K562 (cell line): ENCODE results near the gene FNDC11. TPM values are rescaled to one million over a fixed set of nuclear protein-coding genes. Genes with fewer than 3 reads are reported as not detected.

Source experiments
- ATAC-seq: fragments of 200-7000 bp; cut with Tn5 transposase; 3 replicates; pipeline ENCODE4 v1.9.1; 2020; ENCODE audit warnings: moderate library complexity
- BruUV-seq: library from RNA; stranded (reverse); fragments of 400-500 nt; replicated peaks from 2 replicates; lab custom pipeline; 2021; lab: Mats Ljungman, UMichigan
- CTCF ChIA-PET: fragments of 300-600 bp; formaldehyde crosslinking; extraction: SDS; loops from one replicate; lab custom pipeline; 2021; ENCODE audit warnings: low intra/inter-chr PET ratio; lab: Yijun Ruan, JAX
- POLR2A ChIA-PET: fragments of 300-600, 350-650 bp; sonication (Branson Sonifier 250); formaldehyde crosslinking; extraction: SDS; loops from one replicate; lab custom pipeline; 2021; ENCODE audit warnings: antibody characterized with exemption, inconsistent platforms; lab: Yijun Ruan, JAX
- DNase-seq, 4 experiments: peaks; one replicate each; pipeline versions ENCODE4 v3.0.0 to v3.0.0-alpha.2; 2011 to 2018; ENCODE audit warnings: low spot score in 3 of 4, mixed read lengths in 3 of 4; ENCODE audit errors: extremely low read depth in 1 of 4
- FAIRE-seq: peaks from 2 replicates; lab custom pipeline; 2011; peaks lifted over from hg19 to GRCh38; lab: Jason Lieb, UNC
- H2AFZ ChIP-seq: 2 replicates; pipeline ENCODE4 v1.6.0; 2011; ENCODE audit warnings: low read depth, low read length, control low read depth, inconsistent platforms
- H3K27ac ChIP-seq: fragments of 200-600 bp; 3 replicates; pipeline ENCODE4 v1.8.0; 2011; ENCODE audit warnings: low read depth, mild to moderate bottlenecking, control low read depth, inconsistent platforms, low read length, moderate library complexity, mixed read lengths; ENCODE audit errors: extremely low read depth
- H3K27me3 ChIP-seq, 2 experiments: fragments of 300-600 bp in 1 of 2; 2 replicates in 1 of 2; 3 replicates in 1 of 2; pipeline versions ENCODE4 v1.6.0 to v1.8.0; 2011; ENCODE audit warnings: inconsistent platforms in 2 of 2, low read length in 2 of 2, mild to moderate bottlenecking in 1 of 2, mixed read lengths in 1 of 2, moderate library complexity in 1 of 2; ENCODE audit not compliant: control insufficient read depth in 2 of 2, insufficient read depth in 2 of 2
- H3K36me3 ChIP-seq: fragments of 300-600 bp; 3 replicates; pipeline ENCODE4 v1.8.0; 2011; ENCODE audit warnings: mild to moderate bottlenecking, low read length, inconsistent platforms; ENCODE audit not compliant: control insufficient read depth, insufficient read depth
- H3K4me1 ChIP-seq, 2 experiments: fragments of 200-600 bp in 1 of 2; replicated peaks in 1 of 2; 2 replicates in 1 of 2; 3 replicates in 1 of 2; pipeline versions ENCODE4 v1.5.1 to v1.8.0; 2011; ENCODE audit warnings: inconsistent platforms in 2 of 2, low read length in 2 of 2, mild to moderate bottlenecking in 1 of 2, mixed read lengths in 1 of 2, moderate library complexity in 1 of 2; ENCODE audit not compliant: control insufficient read depth in 2 of 2, insufficient read depth in 2 of 2
- H3K4me2 ChIP-seq: 2 replicates; pipeline ENCODE4 v1.6.1; 2011; ENCODE audit warnings: low read length, control low read depth, inconsistent platforms, mixed read lengths; ENCODE audit not compliant: insufficient read depth
- H3K4me3 ChIP-seq: fragments of 200-600 bp; sonication (generic), shearing (Covaris generic); 2 replicates; pipeline ENCODE4 v1.5.1; 2016; ENCODE audit warnings: control low read depth, inconsistent platforms
- H3K79me2 ChIP-seq: fragments of 200-600 bp; 3 replicates; pipeline ENCODE4 v1.8.0; 2011; ENCODE audit warnings: low read length, inconsistent platforms; ENCODE audit not compliant: control insufficient read depth, insufficient read depth
- H3K9ac ChIP-seq, 2 experiments: 2 replicates each; pipeline versions ENCODE4 v1.6.0 to v1.6.1; 2011; ENCODE audit warnings: low read depth in 2 of 2, low read length in 2 of 2, control low read depth in 1 of 2, inconsistent platforms in 1 of 2, mild to moderate bottlenecking in 1 of 2, mixed read lengths in 1 of 2; ENCODE audit not compliant: insufficient read depth in 1 of 2
- H3K9me1 ChIP-seq: one replicate; pipeline ENCODE4 v1.6.0; 2011; ENCODE audit warnings: inconsistent platforms, mild to moderate bottlenecking, low read length, moderate library complexity; ENCODE audit not compliant: control insufficient read depth, insufficient read depth
- H3K9me3 ChIP-seq: replicated peaks from 2 replicates; pipeline ENCODE4 v1.5.1; 2011; ENCODE audit warnings: low read depth, low read length, inconsistent platforms; ENCODE audit not compliant: control insufficient read depth, insufficient read depth
- H4K20me1 ChIP-seq: replicated peaks from 2 replicates; pipeline ENCODE4 v1.6.1; 2011; ENCODE audit warnings: low read length, inconsistent platforms, mixed read lengths; ENCODE audit not compliant: control insufficient read depth, insufficient read depth
- NBN ChIP-seq: fragments of 450-650 bp; IDR thresholded peaks from 2 replicates; pipeline ENCODE4 v1.6.1; 2016; ENCODE audit warnings: low read depth, mild to moderate bottlenecking
- POLR2G ChIP-seq: fragments of 200-400 bp; formaldehyde crosslinking; IDR thresholded peaks from 2 replicates; pipeline ENCODE4 v1.6.1; 2017; ENCODE audit warnings: low read depth, mild to moderate bottlenecking, antibody characterized with exemption, low read length, moderate library complexity
- WGBS: fragments of 100-300 bp; shearing (Covaris generic); methylation state at CpG from one replicate; pipeline ENCODE4 v1.1.6; 2016; ENCODE audit warnings: low coverage, mixed read lengths; ENCODE audit not compliant: insufficient coverage; ENCODE audit errors: missing lambda C conversion rate; 5-methylcytosine and 5-hydroxymethylcytosine counted together
- in situ Hi-C: fragments of 300-500 bp; cut with MboI; formaldehyde crosslinking; loops from 4 replicates; pipeline ENCODE4 v1.15.0; 2018; ENCODE audit warnings: inconsistent platforms, mixed read lengths
- intact Hi-C: fragments of 100-400 bp; cut with micrococcal nuclease; formaldehyde crosslinking; loops from 2 replicates; pipeline ENCODE4 v1.14.2; 2022
- polyA plus RNA-seq, 8 experiments: library from polyadenylated mRNA; depleted of rRNA in 4 of 8; stranded (reverse) in 5 of 8; unstranded in 3 of 8; fragments of >200 nt; fragmentation: Nextera tagmentation in 2 of 8; fragmentation: Illumina TruSeq in 1 of 8; extraction: Ambion mirVana in 2 of 8; extraction: Trizol in 1 of 8; gene quantifications; 2 replicates each; pipeline versions ENCODE4 v1.2.1 to v1.2.3, GENCODE V29; 2011 to 2014; ENCODE audit warnings: inconsistent platforms in 1 of 8, missing spikeins in 1 of 8
- total RNA-seq, 7 experiments: library from RNA; depleted of rRNA in 6 of 7; stranded (reverse); fragments of >200 nt in 6 of 7; fragmentation: Illumina TruSeq in 2 of 7; extraction: Trizol in 2 of 7; gene quantifications; 2 replicates each; pipeline versions ENCODE4 v1.2.1 to v1.2.3, GENCODE V29; 2011 to 2021; ENCODE audit warnings: low replicate concordance in 1 of 7

Gene FNDC11
- total and polyA plus RNA-seq, 9 of the 15 experiments (the other 6 are each of a cell fraction or from before 2014, with no cell fraction given), result 0.08 to 2.3 (median 0.64) TPM; not detected in 2

DNA sequence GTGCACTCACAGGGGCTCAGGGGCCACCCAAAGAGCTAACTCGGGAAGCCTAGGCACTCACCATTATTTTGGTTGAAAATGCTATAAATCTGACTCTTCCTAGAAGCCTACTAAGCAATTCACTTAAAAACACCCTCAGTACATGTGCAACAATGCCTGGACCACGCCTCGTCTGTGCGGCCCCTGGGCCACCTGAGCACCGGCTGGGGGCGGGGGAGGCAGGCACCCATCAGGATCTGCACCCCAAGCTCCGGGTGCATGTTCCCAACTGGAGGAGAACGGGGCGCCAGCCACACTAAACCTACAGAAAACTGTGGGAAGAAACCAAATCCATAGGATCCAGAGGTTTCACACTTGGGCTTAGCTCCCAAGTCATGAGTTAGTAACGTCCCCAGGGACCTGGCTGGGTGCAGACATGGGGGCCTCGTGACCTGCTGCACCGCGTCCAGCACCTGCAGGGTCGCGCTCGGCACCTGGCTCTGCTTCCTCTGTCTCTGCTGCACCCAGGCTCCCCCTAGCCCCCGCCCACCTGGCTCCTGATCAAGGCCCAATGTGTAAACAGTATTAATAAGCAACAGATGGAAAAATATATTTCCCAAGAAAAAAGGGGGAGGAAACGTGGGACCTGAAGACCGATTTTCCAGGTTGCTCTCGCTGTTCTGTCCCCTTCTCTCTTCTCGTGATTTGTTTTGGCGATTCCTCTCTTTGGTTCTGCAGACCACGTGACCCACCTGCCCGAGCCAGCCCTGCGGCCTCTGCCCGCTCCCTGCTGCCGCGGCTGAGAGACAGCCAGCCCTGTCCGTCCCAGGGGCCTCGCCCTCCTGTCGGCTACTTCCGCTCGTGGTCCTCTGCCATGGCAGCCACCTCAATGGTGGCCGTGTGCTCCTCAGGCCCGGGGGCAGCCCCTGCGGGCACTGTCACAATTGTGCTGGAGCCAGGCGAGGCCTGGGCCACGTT is 35.6 kb downstream of the FNDC11 start:
- Histone ChIP-seq H3K9ac (0 out of 4 replicates have a peak overlapping the region, but pooled peaks of 1 of the 2 experiments have one; percentile 68), H3K79me2 (no peaks in the 10 kb centered on the region), H3K9me1 (no peaks in the 10 kb centered on the region), H3K27me3 (peaks cover 0 to 14% of the 10 kb centered on the region in 2 experiments; a peak in 2 of 5 replicates), H4K20me1 (no peaks in the 10 kb centered on the region), H3K4me1 (peaks cover 0 to 21% of the 10 kb centered on the region in 2 experiments; a peak in 2 of 5 replicates), H2AFZ (no peak overlapping the region), H3K27ac (no peak overlapping the region), H3K4me2 (no peak overlapping the region), H3K4me3 (no peak overlapping the region), H3K9me3 (no peaks in the 10 kb centered on the region), H3K36me3 (peaks cover 39% of the 10 kb centered on the region; the same call in 2 of the 3 replicates)
- TSS peak; percentile 23 for BruUV-seq
- ChIA-PET CTCF (no interaction called here), POLR2A (interaction anchor here (1.2 kb wide), 1 partner anchor 10 kb away, joined by 3 read pairs; no protein-coding TSS in a partner anchor)
- TF ChIP-seq NBN (no peak), POLR2G (0 out of 2 replicates have a peak, but pooled peaks have one; percentile 4)
- FAIRE-seq, result no peak
- no peak for ATAC-seq
- in situ Hi-C loops, result no loop called here
- DNase-seq, result no peak
- WGBS, result 85% methylated on average over 29 of the region's 38 CpGs
- intact Hi-C loops, result no loop called here
